Stimulated activated CD4-positive, alpha-beta T cell treated with anti-CD3 and anti-CD28 coated beads, Interleukin-15, amount 100 ng/mL, for 48 hours (primary cell): ENCODE results near the gene XPO6.

Experiments used
- DNase-seq, 2 donors: peaks; one replicate each; pipeline ENCODE4 v3.0.0-alpha.2; 2020; ENCODE audit warnings: low read depth in 2 of 2

XPO6 gene

DNA sequence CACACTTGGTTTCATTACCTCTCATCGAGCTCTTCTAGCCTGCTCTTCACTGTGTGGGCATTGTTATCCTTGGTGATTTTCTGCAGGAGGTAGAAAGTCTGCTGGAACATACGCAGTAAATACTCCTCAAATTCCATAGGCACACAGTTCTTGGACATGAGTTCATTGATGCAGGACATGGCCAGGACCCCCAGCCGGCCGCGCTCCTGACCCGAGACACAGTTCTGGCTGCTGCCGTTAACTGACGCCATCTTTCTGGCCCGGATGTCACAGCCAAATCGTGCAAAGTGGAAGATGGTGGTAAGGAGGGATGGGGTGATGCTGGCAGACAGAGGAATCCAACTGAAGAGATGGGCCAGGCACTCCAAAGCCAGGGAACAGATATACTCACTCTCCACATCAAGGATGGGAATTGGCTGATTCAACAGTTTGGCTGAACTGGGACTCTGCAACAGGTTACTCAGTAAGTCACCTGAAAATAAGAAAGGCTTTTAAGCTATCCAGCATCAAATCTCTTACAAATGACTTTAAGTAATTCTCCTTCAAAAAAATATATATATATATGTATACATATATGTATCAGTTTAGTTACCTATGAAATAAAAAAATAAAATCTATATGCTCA is 55.6 kb downstream of the XPO6 start:
- no peak for DNase-seq

DNA sequence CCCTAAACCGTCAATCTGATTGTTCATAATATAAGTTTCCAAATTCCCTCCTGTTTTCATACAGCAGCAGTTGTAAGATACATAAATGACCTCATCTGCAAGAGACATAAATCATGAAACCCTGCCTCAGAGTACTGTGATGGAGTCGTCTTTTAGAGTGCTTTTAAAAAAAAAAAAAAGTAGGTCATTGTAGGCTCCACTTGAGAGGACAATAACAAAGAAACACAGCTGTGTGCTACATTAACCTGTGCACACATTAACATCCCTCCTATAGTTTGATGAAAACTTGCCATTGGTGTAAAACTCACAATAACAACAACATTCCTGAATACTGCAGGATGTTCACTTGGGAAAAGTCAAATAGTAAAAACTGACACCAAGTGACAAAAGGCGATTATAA is 56.5 kb downstream of the XPO6 start:
- DNase-seq: no peak

DNA sequence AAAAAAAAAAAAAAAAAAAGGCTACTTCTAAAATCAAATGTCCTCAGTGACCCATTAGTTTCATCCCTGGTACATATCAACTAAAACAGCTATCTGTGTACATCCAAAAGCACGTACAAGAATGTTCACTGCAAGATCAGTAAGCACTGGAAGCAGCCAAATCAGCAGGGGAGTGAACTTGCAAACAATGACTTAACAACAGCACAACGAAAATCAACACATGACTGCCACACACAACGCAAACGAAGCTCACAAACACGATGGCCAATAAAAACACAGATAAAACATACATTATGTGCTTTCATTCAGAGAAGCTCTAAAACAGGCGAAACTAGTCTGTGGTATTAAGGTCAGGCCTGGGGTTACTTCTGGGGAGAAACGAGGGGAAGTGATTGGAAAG is 60.6 kb downstream of the XPO6 start:
- no peak for DNase-seq

DNA sequence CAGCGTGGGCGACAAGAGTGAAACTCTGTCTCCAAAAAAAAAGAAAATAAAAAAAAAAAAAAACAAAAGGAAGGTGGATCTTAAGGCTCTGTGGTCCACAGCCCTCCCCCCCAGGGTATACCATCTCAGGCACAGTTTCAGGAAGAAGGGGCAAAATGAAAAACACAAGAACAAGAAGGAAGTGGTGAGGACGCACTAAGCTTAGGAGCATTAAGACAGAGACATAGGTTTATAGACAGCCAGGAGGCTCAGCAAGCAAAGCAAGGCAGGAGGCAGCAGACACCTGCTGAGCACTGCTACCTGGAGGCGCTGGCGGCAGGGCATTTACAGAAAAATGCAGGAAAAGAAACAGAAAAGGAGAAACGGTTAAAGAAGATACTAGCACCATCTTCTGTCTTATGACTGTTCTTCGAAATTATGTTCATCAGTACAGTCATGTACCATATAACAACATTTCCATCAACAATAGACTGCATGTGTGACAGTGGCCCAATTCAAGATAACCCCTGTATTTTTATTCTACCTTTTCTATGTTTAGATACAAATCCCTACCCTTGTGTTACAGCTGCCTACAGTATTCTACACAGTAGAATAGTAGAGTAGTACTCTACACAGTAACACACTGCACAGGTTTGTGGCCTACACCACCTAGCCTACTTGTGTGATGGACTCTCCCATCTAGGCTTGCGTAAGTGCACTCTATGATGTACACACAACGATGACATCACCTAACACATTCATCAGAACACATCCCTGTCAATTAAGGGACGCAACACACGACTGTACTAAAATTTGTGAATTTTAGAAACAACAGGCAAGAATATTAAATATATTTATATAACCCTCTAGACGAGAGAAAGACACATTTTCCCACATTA is 62.5 kb downstream of the XPO6 start:
- no peak for DNase-seq

DNA sequence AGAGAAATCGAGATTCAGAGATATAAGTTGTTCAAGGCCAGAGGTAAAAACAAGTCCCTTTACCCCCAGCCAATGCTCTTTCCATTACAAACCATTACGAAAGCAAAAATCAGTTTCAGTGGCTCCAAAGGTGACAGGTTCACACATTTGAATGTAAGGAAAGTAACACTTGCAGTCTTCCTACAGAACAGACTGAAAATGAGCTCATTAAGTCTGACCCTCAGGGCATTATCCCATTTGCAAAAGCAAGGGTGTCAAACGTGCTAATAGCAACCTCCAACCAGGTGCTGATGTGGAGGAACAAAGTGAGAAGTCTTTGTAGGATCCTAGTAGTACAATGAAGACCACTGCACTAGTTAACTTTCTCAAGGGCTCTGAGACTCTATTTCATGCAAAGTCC is 65.2 kb downstream of the XPO6 start:
- DNase-seq: no peak

DNA sequence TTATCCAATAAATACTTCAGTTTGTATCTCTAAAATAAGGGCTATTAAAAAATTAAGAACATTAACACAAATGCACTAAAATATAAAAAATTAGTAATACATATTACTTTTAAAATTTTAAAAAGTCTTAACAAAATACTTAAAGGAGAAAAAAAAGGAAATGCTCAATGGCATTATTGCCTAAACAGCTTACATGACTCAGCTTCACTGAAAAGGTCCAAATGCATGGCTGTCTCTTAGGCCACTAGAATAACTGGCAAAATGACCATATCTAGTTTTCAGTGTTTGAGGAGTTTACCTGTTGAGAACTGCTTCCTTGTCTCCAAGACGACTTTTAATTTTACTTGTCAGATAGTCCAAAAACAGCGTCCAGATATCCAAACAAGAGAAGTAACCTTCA is 66.0 kb downstream of the XPO6 start:
- no peak for DNase-seq

DNA sequence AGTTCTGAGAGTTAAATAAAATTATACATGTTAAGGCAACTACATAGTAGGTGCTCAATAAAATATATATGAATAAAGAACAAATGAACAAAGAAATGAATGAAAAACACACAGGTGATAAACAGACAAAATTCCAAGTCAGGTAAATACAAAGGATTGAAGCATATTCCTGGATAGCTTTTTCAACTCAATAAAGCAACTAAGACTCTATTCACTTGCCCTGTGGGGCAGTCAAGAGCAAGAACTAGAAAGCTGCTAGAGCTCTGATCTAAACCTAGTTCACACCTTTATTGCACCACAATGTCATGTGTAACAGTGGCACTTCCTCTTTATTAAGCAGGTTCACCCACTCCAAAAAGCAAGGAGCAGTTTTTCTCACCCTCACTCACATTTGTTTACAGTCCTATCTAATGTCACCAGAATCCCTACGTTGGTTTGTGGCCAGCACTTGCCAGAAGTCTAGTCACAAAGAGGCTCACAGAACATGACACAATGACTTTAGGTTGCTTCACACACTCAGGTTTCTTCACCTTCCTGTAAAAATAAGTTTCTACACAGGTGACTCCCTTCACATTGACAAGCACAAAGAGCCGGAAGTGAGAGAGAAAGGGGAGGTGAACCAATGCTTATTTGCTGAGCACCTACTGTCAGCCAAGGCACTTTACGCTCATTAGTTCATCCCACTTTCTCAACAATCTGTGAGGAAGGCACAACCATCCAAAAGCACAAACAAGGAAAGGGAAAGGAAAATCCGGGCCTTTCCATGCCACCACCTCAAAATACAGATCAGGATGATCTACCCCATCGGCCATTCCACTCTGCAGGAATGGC is 70.8 kb downstream of the XPO6 start:
- peak; percentile 48 to 61 for DNase-seq

DNA sequence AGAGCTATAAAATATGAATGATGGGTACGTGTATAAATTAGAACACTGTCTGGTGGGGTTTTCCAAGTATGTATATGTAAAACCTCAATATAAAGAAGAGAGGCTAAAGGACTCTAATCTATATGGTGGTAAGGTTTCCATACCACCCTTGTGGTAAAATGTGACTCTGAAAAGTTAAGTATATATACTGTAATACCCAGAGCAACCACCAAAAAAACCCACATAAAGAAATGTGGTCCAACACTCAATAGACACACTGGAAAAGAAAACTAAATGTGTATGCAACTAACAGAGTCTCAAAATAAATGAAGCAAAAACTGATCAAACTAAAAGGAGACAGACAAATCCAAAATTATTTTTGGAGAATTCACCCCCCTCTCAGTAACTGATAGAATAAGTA is 72.2 kb downstream of the XPO6 start:
- no peak for DNase-seq

DNA sequence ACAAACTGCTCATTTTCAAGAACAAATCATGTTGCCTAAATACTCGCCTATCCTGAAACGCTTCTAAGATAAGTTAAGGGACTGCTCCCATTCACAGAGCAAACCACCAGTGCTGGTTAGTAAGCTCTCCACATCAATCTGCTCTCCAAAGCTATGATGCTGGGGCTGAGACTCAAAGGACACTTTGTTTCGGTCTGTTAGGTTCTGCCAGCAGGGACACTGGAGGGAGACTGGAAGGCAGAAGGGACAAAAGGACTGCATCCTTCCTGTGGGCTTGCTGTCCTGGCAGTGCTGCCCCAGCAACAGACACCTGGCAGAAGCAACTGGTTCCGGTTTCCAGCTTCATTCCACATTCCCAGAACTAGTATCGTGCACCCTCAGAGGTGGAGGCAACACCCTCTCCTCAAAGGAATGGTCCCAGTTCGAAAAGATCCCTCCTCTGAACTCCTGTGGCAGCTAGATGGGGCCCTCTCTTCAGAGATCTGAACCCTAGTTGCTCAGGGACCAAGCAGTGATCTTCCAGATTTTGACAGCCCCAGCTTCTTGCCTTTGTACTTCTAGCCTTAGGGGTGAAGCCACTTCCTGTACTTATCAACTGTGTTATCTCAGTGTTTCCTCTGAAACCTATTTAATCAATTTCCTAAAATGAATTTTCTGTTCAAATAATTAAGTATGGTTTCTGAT is 74.9 kb downstream of the XPO6 start:
- DNase-seq: no peak

DNA sequence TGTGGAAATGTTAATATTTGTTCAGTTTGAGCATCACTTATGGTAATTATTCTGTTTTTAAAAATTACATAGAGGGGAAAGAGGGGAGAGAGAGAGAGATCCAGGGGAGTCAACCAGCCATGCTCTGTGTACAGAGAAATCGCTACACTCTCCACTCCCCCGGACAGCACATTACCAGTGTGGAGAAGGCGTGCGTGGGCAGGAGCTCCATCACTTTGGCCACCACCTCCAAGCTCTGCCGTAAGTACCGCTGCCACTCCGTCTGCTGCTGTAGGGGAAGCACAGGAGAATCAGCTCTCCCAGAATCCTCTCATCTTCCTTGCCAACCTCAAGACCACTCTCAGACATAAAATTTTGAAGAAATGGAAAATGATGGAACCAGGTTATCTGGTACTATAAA is 78.1 kb downstream of the XPO6 start:
- DNase-seq: no peak

DNA sequence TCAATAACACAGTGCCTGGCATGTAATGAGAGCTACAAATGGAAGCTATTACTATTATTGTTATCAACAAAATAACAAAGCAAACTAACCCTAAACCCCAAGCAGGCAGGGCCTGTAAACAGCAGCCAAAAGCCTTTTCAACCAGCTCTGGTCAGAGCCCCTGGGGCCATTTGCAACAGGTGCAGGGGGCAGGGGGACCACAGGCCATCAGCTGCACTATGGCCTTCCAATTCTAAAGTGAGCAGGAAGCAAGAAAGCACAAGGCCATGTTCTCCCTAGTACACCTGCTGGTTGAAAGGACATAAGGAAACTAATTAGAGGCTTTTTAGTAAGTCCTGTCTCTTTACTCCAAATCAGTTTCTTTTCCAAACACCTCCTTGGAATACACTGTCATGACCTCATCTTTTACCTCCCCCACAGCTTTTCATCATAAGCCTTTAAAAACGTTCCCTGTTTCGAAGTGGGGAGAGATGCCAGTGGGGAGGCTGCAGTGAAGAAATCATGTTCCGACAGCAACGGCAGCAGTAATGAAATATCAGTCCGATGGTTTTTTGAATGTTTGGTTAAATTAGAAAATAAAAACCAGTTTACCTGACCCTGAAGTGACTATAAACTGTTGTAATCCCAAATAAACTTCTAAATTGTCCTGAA is 79.9 kb downstream of the XPO6 start:
- no peak for DNase-seq

DNA sequence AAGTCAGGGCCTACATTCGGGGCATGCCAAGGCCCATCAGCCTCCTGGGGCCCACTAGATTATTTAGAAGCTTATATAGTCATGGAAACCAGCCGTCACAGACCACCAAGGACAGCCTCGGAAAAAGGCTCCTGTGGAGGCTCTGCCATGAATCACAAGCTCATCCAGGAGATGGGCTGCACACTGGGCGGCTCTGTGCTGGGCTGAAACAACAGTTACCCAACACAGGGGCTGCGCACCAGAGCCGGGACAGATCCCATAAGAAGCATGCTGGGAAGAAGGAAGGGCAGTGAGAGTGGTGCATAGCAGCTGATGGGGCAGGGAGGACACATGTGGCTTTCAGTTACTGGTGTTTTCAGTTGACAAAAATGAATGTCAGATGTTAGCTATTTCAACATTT is 80.6 kb downstream of the XPO6 start:
- no peak for DNase-seq

DNA sequence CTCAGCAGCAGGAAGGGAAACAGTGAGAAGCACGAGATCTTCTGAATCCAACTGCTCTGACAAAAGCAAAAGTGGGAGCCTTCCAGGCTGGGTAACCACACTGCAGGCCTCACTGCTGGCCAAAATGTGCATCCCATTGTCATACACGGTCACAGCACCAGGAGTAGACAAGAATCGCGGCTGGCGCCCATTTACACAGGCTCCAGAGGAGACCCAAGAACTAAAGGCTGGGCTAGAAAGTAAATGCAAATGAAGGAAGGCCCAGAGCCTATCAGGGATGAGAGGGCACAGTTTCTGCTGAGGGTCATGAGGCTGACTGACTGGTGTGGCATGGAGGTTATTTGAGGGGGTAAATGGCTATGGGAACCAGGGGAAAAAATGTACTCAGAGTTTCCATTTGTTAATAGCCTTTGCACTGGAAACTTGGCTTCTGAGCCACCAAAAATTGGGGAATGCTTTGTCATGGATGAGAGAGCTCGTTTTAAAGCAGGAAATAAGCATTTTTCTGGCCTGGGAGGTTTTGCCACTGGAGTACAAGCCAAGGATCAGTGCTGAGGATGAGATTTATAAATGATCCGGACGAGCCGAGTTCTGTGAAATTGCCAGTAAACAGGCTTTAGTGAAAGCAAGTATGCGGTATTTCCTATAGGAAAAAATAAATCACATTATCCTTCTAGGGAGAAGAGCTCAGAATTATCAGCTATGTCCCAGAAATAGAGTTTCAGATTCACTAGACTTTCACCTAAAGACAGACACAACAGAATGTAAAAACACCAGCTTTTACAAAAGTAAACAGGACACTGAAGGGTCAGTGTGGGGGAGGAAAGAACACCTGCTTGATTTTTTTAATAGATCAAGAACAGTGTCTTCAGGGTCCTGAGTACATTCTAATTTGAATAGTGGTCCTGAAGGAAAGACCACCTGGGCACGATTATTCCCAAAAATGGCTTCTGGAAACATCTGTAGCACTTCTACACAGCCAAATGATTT is 81.4 kb downstream of the XPO6 start:
- DNase-seq: no peak

DNA sequence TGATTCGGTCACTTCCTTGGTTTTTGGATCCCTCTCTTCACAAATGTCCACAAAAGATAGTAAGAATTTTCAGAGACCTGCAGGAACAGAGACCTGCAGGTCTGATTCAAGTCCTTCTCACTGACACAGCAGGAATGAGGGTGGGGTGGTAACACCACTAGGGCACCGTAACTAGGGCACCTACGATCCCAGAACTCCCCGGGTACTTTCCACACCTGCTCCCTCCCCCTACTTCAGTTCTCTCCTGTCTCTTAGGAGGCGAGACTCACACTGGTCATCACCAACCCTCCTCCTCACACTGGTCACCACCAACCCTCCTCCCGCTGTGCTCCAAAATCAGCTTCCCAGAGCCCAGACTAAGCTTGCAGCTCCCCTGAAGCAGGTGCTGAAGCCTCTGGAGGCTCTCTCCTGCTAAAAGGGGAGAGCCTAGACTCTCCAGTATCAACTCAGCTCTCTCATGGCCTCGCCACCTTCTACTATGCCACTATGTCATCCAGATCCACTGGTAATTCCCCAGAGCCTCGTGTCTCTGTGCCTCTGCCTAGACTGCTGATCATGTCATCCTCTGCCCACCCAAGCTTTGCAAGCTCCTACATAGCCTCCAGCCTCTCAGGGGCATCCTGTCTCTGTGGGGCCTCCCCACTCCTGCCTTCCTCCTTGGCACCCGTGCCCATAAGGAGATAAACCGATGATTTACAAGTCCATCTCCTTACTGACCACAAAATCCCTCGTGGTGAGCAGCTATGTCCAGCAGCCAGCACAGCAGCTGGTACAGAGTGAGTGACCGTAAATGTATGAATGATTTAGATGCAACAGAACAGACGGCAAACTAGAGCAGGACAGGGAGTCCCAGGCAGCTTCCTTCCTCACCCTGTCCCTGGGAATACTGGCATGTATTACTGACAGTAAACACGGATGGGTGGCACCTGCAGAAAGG is 84.8 kb downstream of the XPO6 start:
- no peak for DNase-seq

DNA sequence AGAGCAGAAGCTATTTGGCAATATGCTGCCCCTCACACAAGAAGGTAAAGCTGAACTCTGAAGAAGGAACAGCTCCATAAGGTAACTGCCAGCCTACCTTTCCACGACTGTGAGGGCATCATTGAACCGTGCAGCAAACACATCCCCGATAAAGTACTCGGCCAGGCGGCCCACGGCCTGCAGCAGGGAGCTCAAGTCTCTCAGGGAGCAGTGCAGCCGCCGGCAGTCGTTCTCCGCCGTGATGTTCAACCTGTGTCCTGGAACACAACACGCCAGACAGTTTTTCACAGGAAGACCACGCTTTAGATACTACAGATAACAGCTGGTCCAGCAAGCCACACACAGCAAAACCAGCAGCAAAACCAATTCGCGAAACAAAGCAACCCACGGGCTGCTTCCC is 86.2 kb downstream of the XPO6 start:
- DNase-seq: no peak

DNA sequence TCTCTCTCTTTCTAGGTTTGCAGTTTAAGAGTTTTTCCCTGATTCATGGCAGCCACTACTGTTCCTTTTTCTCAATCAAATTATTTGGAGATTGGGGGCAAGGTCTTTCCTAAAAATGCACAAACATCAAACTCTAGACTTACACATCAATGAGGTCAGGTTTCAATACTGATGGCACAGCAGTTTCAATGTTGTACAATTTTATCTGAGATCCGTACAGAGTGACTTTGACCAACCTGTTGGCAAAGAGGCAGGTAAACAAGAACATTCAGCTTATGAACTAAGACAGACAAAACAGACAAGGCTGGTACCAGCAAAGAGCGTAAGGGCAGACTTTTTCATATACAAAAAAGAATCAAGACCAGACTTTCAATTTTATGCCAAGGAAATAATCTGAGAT is 90.2 kb downstream of the XPO6 start:
- DNase-seq: no peak

DNA sequence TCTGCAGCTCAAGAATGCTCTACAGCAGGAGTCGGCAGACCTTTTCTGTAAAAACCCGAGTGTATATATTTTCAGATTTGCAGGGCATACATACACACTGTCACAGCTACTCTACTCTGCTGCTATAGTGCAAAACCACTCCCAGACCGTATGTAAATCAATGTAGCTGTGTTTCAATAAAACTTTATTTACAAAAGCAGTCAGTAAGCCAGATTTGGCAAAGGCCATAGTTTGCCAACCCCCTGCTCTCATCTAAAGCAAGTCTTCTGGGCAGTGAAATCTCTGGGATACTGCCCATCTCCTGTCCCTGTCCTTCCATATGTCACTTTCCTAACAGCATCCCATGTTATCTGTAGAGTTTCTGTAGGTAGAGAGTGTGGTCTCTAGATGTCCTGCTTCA is 91.0 kb downstream of the XPO6 start:
- no peak for DNase-seq

DNA sequence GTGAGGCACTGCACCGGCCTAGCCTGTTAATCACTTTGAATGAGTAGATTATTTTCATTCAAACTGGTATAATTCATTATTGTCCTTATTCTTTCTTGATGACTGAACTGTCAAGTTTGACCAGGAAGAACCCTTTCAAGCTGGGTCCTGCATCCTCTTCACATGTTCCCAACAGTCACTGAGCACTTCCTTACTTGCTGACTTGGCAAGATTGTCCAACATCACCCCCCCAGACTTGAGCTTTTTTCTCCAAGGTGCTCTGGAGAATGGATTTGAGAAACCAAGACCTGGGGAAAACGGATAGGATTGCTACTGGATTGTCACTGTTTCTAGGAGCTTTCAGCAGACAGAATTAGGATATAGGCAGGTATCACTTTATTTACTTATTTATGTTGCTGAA is 93.1 kb downstream of the XPO6 start:
- DNase-seq: no peak

DNA sequence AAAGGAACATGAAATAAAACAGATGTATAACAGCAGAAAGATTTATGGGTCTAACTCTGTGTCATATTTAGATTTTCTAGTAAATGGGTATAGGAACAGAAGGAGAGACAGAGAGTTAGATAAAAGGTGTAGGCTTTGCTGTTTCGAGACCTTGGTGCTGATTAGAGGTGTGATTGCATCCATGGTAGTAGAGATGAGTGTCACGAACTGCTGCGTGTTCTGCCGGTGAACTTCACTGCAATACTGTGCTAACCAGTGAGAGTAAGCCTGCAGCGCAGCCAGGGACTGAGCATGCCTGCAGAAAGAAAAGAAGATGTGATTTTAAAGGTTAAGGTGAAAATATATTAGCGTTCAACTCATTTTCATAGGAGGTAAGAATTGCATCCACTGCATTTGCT is 94.6 kb downstream of the XPO6 start:
- DNase-seq: no peak
